GM18519 (cell line): Measurements from ENCODE around the gene RIPOR2.
A peak's percentile ranks its signal among the peaks of the same experiment; 100 is the strongest.

ENCODE experiments used
- ATAC-seq: cut with Tn5 transposase; IDR thresholded peaks from one replicate; pipeline ENCODE4 v1.9.1; 2021; ENCODE audit warnings: mild to moderate bottlenecking, moderate library complexity; ENCODE audit not compliant: unreplicated experiment, low FRiP score

RIPOR2 gene

GRCh38 chr6:24856901-24857670 lies 78.7 kb downstream of the RIPOR2 start:
- no peak for ATAC-seq

- ATAC-seq = no peak
Measured at GRCh38 chr6:24856246-24856599, 79.5 kb downstream of the RIPOR2 start.

DNA sequence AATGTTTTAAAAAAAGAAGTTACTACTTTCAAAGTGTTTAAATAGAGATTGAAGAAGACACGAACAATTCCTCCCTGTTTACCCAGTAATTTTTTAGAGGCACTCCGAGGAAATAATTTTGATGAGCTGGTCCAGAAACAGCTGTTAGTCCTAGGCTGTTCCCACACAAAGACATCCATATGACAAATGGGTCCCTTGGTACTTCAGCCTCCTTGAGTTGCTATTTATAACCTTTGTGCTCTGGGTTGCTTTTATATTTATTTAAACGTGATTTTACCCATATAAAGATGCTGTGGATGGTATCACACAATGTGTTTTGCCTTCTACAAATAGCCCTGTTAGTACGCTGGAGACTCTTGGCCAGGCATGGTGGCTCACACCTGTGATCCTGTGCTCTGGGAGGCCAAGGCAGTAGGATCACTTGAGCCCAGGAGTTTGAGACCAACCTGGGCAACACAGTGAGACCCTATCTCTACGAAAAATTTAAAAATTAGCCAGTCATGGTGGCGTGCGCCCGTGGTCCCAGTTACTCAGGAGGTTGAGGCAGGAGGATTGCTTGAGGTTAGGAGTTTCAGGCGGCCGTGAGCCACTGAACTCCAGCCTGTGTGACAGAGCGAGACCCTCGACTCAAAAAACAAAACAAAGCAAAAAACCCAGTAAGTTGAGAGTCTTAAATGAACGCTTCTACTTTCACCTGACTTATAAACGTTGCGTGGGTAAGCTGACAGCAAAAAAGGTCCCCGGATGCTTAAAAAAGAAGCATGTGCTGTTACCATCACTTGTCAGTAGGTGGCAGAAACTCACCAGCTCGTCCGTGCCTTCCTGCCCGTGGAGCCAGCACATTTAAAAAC lies 80.1 kb downstream of the RIPOR2 start:
- no peak for ATAC-seq

GRCh38 chr6:24854077-24854666 lies 81.6 kb downstream of the RIPOR2 start:
- no peak for ATAC-seq

DNA sequence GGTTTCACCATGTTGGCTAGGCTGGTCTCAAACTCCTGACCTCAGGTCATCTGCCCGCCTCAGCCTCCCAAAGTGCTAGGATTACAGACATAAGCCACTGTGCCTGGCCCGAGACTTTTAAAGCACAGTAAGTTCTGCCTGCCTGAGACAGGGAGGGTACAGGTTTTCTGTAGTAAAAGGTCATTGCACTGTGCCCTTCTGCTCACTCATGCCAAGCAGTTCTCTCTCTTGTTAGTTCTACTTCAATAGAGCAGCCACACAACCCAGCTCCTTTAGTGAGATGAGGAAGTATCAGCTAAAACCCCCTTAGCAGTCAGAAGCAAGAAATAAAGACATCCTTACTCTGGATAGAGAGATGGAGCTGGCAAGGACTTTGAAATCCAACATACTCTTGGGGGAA lies 84.7 kb downstream of the RIPOR2 start:
- ATAC-seq = no peak

DNA sequence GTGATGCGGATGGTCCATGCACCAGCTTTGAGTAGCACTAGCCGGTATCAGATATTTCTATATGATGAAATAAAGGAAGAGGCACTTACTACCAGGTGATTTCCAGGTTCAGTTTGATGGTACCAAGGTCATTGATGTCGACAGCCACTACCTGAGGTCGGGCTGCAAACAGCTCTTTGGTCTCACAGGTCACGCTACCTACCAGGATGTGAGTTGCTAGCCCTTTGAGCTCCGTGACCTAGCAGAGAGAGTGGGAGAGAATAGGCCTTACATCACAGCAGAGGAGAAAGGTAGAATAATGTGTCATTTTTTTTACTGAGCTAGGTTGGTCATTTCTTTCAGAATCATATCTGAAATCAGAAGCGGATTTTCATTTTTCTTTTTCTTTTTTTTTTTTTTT lies 86.0 kb downstream of the RIPOR2 start:
- ATAC-seq = no peak

GRCh38 chr6:24848461-24848860 lies 87.3 kb downstream of the RIPOR2 start:
- ATAC-seq = no peak

GRCh38 chr6:24847402-24847801 lies 88.4 kb downstream of the RIPOR2 start:
- no peak for ATAC-seq

GRCh38 chr6:24845578-24845977 lies 90.2 kb downstream of the RIPOR2 start:
- ATAC-seq = no peak

DNA sequence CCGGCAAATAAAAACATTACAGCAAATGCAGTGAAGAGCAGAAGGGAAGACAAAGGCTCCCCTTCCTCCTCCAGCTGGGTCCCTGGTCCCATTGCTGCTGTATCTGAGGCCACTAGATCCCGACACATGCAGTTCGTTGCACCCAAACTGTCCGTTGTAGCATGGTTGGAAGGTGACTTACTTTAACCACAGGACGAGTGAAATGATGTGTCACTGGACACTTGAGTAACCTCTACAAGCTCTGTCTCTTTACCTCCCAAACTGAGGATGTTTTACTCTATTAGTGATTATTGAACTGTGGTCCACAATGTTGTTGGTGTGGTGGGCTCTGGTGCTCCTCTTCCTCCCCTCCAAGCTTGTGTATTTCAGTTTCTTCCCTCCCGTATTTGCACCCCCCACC lies 90.9 kb downstream of the RIPOR2 start:
- peak; percentile 56 for ATAC-seq

DNA sequence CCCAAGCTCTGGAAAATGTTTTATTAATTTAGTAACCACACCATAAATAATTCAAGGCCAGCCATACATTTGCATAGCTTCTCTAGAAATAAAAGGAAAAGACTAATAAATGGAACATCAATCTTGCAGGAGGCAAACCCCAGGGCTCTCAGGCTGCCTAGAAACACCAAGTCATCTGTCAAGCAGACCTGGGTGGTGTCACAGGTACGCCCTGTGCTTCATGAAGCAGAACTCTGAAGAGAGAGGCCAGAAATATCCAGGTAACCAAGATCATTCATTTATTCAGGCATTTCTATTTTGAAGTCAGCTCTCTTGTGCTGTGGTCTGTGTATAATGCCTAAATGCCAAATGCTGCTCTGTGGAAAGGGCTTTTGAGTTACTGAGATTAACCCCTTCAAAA lies 91.7 kb downstream of the RIPOR2 start:
- no peak for ATAC-seq

DNA sequence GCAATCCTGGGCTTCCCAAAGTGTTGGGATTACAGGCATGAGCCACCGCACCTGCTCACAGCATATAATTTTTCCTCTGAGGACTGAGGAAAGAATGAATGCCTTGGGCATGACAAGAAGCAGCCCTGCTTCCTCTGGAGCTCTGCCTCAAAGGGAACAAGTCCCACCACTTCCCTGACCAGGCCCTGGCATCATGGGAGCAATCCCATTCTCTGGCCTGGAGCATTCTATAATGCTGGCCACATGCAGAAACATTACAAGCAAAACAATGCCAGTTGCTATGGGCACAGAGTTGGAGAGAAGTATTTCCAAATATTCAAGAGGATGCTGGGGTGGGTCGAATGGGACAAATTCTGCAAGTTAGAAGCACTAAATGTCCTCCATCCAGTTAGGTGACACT lies 95.6 kb downstream of the RIPOR2 start:
- no peak for ATAC-seq

DNA sequence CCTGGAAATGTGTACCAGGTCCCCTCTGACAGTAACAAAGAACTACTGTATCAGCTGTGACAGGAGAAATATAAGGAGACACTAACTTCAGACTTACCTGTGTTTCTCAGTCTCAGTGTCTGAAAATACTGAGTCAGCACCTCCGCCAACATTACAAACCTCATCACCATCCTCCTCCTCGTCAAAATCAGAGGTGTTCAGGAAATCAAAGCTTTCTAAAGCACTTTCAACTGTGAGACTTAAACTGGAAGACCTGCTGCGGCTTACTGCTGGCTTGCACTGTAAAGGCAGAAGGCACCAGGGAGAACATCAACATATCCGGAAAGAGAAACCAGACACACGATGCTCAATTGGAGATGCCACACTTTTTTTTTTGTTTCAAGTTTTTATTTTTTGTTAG lies 96.8 kb downstream of the RIPOR2 start:
- no peak for ATAC-seq

DNA sequence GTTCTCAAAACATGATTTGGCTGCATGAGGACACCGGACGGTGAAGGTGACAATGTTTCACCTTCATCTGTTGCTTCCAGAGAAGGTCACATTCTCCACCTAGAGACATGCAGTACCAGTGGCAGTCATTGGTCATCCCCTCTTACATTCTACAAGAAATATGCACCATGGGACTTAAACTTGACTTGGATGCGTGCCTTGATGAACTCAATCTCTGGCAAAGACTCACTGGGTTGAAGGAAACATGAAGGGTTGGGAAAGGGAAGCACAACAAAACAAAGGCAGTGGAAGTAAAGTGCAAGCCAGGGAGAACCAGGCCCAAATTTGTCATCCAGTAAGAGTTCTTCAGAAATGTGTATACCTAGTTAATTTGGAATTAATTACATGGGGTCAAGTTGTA lies 97.7 kb downstream of the RIPOR2 start:
- ATAC-seq = no peak

DNA sequence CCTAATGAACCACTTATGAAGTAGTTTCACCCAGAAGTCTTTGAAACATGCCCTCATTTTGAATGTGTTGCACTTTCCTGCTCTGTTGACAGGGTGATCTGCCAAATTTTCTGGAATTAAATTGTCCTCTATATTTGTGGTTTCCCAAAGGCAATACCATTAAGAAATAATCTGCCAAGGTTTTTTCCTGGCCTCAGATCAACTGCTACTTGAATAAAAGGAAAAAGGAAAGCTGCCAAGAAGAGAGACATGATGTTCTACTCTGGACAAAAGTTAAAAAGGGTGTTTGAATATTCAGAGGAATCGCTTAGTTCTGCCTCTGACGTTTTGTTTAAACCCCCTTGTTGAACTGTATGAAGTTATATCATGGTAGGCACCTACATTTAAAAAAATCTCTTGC lies 99.7 kb downstream of the RIPOR2 start:
- no peak for ATAC-seq

DNA sequence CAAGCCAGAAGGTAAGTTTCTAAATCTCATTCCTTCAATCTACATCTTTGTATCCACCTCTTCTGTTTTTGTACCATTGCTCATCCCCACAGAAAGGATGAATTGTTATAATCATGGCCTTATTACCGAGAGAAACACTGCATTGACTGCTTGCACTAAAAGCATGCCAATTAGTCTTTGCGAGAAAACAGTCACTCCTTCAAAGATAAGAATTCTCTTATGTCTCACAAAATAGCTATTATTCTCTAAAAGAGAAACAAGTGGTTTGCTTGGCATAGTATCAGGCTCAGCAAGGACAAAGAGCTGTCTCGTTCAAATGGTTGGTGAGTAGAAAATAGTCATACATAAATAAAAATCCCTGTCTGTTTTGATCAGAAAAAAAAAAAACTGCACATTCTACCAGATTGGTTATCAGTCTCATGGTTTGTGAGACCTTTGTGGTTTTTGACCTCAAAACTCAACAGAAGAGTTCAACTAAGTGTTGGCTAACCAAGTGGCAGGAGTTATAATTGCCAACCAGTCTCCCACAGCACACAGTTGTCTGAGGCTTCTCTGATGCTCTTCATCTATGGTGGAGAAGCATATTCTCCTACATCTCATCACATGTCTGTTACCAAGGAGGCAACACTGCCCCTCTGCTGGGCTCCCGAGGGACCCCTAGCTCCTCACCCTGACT lies 101.9 kb downstream of the RIPOR2 start:
- no peak for ATAC-seq

DNA sequence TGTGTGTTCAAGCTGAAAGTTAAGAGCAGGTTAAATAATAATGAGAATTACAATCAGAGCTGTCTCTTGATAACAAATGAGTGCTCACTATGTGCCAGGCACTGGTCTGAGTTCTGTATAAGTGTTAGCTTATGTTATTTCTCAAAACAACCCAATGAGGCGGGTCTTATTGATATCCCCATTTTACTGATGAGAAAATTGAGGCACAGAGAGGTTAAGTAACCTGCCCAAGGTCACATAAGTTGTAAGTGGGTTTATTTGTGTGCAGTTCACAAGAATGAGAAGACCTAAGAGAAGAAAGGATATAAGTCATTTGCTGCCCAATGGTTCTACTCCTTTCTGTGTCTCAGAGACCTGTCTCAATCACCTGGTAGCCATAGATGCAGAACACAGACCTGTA lies 103.0 kb downstream of the RIPOR2 start:
- no peak for ATAC-seq

- no peak for ATAC-seq
Measured at GRCh38 chr6:24831771-24832716, 103.7 kb downstream of the RIPOR2 start.

- ATAC-seq = no peak
Measured at GRCh38 chr6:24829657-24830056, 106.1 kb downstream of the RIPOR2 start.

- ATAC-seq = no peak
Measured at GRCh38 chr6:24827970-24828369, 107.8 kb downstream of the RIPOR2 start.
